ENCODE data around the gene RAB31.

Gene RAB31

GRCh38 chr18:9866627-9867026, 158.5 kb downstream of the RAB31 start:
- DNase-seq (ENCODE audit: low read depth) = no peak

- DNase-seq (ENCODE audit: low read depth) = no peak
Measured at GRCh38 chr18:9867071-9867594, 159.0 kb downstream of the RAB31 start.

GRCh38 chr18:9868857-9869714, 161.0 kb downstream of the RAB31 start:
- DNase-seq (ENCODE audit: low read depth) = no peak

GRCh38 chr18:9869715-9870430, 161.8 kb downstream of the RAB31 start:
- DNase-seq (ENCODE audit: low read depth) = no peak

- DNase-seq (ENCODE audit: low read depth) = no peak
Measured at GRCh38 chr18:9870431-9871008, 162.4 kb downstream of the RAB31 start.

GRCh38 chr18:9871244-9871746, 163.2 kb downstream of the RAB31 start:
- DNase-seq (ENCODE audit: low read depth) = no peak

- no peak for DNase-seq (ENCODE audit: low read depth)
Measured at GRCh38 chr18:9872823-9873222, 164.7 kb downstream of the RAB31 start.

- DNase-seq (ENCODE audit: low read depth) = no peak
Measured at GRCh38 chr18:9874728-9875127, 166.6 kb downstream of the RAB31 start.

GRCh38 chr18:9876212-9876866, 168.2 kb downstream of the RAB31 start:
- no peak for DNase-seq (ENCODE audit: low read depth)

- no peak for DNase-seq (ENCODE audit: low read depth)
Measured at GRCh38 chr18:9876867-9877654, 169.0 kb downstream of the RAB31 start.

- DNase-seq (ENCODE audit: low read depth) = no peak
Measured at GRCh38 chr18:9877655-9878014, 169.5 kb downstream of the RAB31 start.

- no peak for DNase-seq (ENCODE audit: low read depth)
Measured at GRCh38 chr18:9878095-9878494, 170.0 kb downstream of the RAB31 start.

- no peak for DNase-seq (ENCODE audit: low read depth)
Measured at GRCh38 chr18:9878783-9879242, 170.7 kb downstream of the RAB31 start.

GRCh38 chr18:9884090-9884489, 176.0 kb downstream of the RAB31 start:
- no peak for DNase-seq (ENCODE audit: low read depth)

- DNase-seq (ENCODE audit: low read depth) = no peak
Measured at GRCh38 chr18:9884532-9885140, 176.5 kb downstream of the RAB31 start.

GRCh38 chr18:9885170-9886004, 177.3 kb downstream of the RAB31 start, which contains the start of gene TXNDC2:
Gene TXNDC2, plus strand, starts transcription at chr18:9885973. Its CDS starts 708 bp downstream, at chr18:9886681.
- DNase-seq (ENCODE audit: low read depth) = no peak

GRCh38 chr18:9886005-9886348, 177.9 kb downstream of the RAB31 start:
- no peak for DNase-seq (ENCODE audit: low read depth)

GRCh38 chr18:9887992-9888391, 179.9 kb downstream of the RAB31 start:
- no peak for DNase-seq (ENCODE audit: low read depth)

- no peak for DNase-seq (ENCODE audit: low read depth)
Measured at GRCh38 chr18:9890196-9890595, 182.1 kb downstream of the RAB31 start.

GRCh38 chr18:9890957-9891356, 182.9 kb downstream of the RAB31 start:
- no peak for DNase-seq (ENCODE audit: low read depth)

Data from T-helper 22 cell (primary cell).